HG03460 (cell line): ENCODE results near the gene DEDD2.

Experiments
- ATAC-seq: cut with Tn5 transposase; IDR thresholded peaks from one replicate; pipeline ENCODE4 v1.9.1; 2021; ENCODE audit not compliant: unreplicated experiment

The DEDD2 gene

GRCh38 chr19:42150911-42151361 is 66.5 kb downstream of the DEDD2 start:
- no peak for ATAC-seq

GRCh38 chr19:42150364-42150763 is 67.1 kb downstream of the DEDD2 start:
- no peak for ATAC-seq

GRCh38 chr19:42149447-42150202 is 67.9 kb downstream of the DEDD2 start:
- no peak for ATAC-seq
